IPS-NIHi7 (cell line): ENCODE data around the gene LIPC.

Source experiments
- DNase-seq: peaks from one replicate; pipeline ENCODE4 v3.0.0; 2012; ENCODE audit warnings: mixed read lengths; ENCODE audit errors: extremely low spot score

The LIPC gene

GRCh38 chr15:58616171-58616570 lies 184.4 kb downstream of the LIPC start:
- DNase-seq = no peak
